ENCODE results near the gene DPYSL3. TPM values are rescaled to one million over a fixed set of nuclear protein-coding genes. Genes with fewer than 3 reads are reported as not detected.

The DPYSL3 gene
- total RNA-seq, 2 experiments from 2014 or later: 0.13 to 0.38 TPM

DNA sequence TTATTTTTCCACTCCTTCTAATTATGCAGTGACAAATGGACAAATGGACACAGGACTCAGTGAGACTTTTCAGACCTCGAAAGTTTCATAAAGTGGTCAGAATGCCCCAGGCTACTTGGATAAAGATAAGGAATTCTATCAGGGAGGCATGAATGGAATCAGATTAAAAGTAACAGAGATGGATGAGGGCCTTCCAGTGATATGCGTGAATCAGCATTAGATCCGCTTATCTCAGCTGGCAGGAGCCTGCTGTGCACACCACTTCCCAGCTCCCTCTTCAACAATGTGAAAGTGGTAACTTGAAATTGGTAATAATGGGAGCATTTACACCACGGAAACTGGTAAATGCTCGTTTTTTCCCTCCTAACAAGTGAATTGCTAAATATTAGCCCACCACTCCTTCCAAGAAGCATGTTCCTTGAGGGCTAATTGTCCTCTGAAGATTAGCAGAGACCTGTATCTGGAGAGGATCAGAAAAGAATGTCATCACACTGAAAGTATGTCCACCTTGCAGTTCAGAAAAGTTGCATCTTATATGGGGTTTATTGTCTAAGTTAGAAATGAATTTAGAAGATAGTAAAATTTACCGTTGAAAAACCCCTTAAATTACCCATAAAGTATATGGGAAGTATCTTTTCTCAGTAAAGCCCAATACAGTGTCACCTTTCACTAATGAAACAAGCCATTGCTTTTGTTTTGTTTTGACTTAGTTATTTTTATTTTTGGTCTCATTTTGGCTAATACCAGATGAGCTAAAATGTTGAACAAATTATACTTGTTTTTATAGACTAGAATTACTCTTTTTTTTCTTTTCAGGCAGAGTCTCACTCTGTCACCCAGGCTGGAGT is 125.3 kb downstream of the DPYSL3 start:
- Mint-ChIP-seq H3K27me3 (peaks cover 9% of the 10 kb centered on the region), H3K27ac (no peak overlapping the region), H3K9me3 (no peaks in the 10 kb centered on the region), H3K36me3 (ENCODE audit: low read depth) (no peaks in the 10 kb centered on the region), H3K4me1 (ENCODE audit: low read depth) (no peaks in the 10 kb centered on the region), H3K4me3 (no peak overlapping the region)
- ChIA-PET POLR2A (no interaction called here), CTCF (no interaction called here)
- ATAC-seq (no peak), DNase-seq (no peak)
- TF ChIP-seq, protein P1, sequence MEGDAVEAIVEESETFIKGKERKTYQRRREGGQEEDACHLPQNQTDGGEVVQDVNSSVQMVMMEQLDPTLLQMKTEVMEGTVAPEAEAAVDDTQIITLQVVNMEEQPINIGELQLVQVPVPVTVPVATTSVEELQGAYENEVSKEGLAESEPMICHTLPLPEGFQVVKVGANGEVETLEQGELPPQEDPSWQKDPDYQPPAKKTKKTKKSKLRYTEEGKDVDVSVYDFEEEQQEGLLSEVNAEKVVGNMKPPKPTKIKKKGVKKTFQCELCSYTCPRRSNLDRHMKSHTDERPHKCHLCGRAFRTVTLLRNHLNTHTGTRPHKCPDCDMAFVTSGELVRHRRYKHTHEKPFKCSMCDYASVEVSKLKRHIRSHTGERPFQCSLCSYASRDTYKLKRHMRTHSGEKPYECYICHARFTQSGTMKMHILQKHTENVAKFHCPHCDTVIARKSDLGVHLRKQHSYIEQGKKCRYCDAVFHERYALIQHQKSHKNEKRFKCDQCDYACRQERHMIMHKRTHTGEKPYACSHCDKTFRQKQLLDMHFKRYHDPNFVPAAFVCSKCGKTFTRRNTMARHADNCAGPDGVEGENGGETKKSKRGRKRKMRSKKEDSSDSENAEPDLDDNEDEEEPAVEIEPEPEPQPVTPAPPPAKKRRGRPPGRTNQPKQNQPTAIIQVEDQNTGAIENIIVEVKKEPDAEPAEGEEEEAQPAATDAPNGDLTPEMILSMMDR (IDR thresholded peaks at IDR 0.05): no peak
- intact Hi-C loops (cut with micrococcal nuclease): no loop called here

DNA sequence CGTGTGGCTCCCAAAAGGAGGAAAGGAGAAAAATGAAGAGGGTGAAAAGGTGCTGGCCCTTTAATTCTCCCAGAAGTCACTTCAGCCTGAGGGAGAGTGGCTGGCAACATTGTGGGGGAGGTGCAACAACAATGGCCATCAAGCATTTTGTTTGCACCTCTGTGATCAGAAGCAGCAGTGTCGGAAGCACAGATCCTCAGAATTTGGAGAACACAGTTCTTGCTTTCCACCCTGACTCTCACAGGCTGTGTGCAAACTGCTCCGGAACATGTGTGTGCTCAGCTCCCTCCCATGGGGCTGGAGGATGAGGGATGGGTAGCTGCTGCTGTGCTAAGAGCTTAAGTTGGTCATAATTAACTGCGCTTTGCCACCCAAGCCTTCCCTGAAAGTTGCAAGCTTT is 127.1 kb downstream of the DPYSL3 start:
- H3K4me3 Mint-ChIP-seq: no peak overlapping the region
- H3K9me3 Mint-ChIP-seq: no peaks in the 10 kb centered on the region
- H3K27ac Mint-ChIP-seq: no peak overlapping the region
- POLR2A ChIA-PET: no interaction called here
- CTCF ChIA-PET: no interaction called here
- intact Hi-C loops (cut with micrococcal nuclease): no loop called here
- DNase-seq: no peak
- TF ChIP-seq, protein P1 (IDR thresholded peaks at IDR 0.05): no peak
- no peak for ATAC-seq
- peaks cover 7% of the 10 kb centered on the region for H3K27me3 Mint-ChIP-seq
- H3K36me3 Mint-ChIP-seq (ENCODE audit: low read depth): no peaks in the 10 kb centered on the region
- no peaks in the 10 kb centered on the region for H3K4me1 Mint-ChIP-seq (ENCODE audit: low read depth)

DNA sequence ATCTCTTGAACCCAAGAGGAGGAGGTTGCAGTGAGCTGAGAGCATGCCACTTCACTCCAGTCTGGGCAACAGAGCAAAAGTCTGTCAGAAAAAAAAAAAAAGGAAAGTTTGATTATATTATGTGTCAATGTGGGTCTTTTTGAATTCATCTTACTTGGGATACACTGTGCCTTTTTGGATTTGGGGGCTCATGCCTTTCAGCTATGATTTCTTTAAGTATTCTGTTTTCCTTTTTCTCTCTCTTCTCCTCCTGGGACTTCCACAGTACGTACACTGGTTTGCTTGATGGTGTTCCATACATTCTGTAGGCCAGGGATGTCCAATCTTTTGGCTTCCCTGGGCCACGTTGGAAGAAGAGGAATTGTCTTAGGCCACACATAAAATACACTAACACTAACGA is 128.3 kb downstream of the DPYSL3 start:
- peaks cover 7% of the 10 kb centered on the region for H3K27me3 Mint-ChIP-seq
- ChIA-PET CTCF (no interaction called here), POLR2A (no interaction called here)
- DNase-seq: no peak
- H3K4me3 Mint-ChIP-seq: no peak overlapping the region
- H3K4me1 Mint-ChIP-seq (ENCODE audit: low read depth): no peaks in the 10 kb centered on the region
- ATAC-seq: no peak
- intact Hi-C loops (cut with micrococcal nuclease): no loop called here
- H3K36me3 Mint-ChIP-seq (ENCODE audit: low read depth): no peaks in the 10 kb centered on the region
- H3K27ac Mint-ChIP-seq: no peak overlapping the region
- H3K9me3 Mint-ChIP-seq: no peaks in the 10 kb centered on the region
- TF ChIP-seq, protein P1 (IDR thresholded peaks at IDR 0.05): no peak

DNA sequence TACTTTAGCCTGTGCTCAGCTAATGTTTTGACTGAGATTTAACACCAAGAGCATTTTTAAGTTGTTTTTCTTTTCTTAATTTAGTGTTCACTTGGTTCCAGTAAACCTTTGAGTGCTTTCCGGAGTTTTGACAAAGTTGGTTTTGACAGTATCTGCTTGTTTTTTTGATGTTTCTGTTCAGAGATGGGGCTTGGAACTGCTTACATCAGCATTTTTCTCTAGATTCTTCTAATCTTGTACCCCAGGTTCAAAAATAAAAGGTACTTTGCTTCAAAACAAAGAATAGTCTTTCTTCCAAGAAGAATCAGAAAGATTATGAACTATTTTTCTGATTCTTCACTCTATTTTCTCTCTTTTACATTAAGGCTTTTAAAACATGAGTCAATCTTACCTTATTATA is 132.2 kb downstream of the DPYSL3 start:
- DNase-seq (no peak), ATAC-seq (no peak)
- TF ChIP-seq, protein P1 (IDR thresholded peaks at IDR 0.05): no peak
- no peak overlapping the region for H3K4me3 Mint-ChIP-seq
- CTCF ChIA-PET: no interaction called here
- no peaks in the 10 kb centered on the region for H3K36me3 Mint-ChIP-seq (ENCODE audit: low read depth)
- no peaks in the 10 kb centered on the region for H3K9me3 Mint-ChIP-seq
- intact Hi-C loops (cut with micrococcal nuclease): no loop called here
- POLR2A ChIA-PET: no interaction called here
- no peak overlapping the region for H3K27ac Mint-ChIP-seq
- peaks cover 7% of the 10 kb centered on the region for H3K27me3 Mint-ChIP-seq
- no peaks in the 10 kb centered on the region for H3K4me1 Mint-ChIP-seq (ENCODE audit: low read depth)

DNA sequence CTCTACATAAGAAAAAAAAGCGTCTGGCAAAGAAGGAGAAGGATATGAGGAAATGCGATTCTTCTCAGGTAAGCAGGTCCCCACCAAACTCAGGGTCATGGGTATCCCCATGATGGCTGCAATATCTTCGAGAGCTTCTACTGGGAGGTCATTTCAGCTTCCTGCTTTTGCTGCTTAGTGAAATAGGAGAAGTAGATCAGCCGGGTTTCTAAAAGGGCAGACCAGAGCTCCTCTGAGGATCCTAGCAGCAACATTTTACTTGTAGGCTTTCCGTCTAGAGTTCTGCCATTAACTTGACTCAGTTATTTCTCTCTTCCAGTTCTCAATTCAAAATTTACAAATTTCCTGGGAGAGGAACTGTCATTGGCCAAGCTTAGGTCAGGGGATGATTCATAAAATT is 134.7 kb downstream of the DPYSL3 start:
- H3K4me1 Mint-ChIP-seq (ENCODE audit: low read depth): no peaks in the 10 kb centered on the region
- peaks cover 3% of the 10 kb centered on the region for H3K27me3 Mint-ChIP-seq
- ChIA-PET POLR2A (no interaction called here), CTCF (no interaction called here)
- H3K36me3 Mint-ChIP-seq (ENCODE audit: low read depth): no peaks in the 10 kb centered on the region
- intact Hi-C loops (cut with micrococcal nuclease): no loop called here
- H3K9me3 Mint-ChIP-seq: no peaks in the 10 kb centered on the region
- H3K4me3 Mint-ChIP-seq: no peak overlapping the region
- ATAC-seq (no peak), DNase-seq (no peak)
- H3K27ac Mint-ChIP-seq: no peak overlapping the region
- TF ChIP-seq, protein P1 (IDR thresholded peaks at IDR 0.05): no peak
